Activated T-helper 2 cell treated with anti-CD3 and anti-CD28 coated beads, Interferon-gamma antibody, Interleukin-2, Interleukin-4, amounts not matched to agents 10 μg/mL and 5 μg/mL and 100 μg/mL, durations not matched to agents 14 hours and 24 hours and 36 hours (primary cell): Measurements from ENCODE around the gene DHX40. TPM values are rescaled to one million over a fixed set of nuclear protein-coding genes. Genes with fewer than 3 reads are reported as not detected.
"Not testable (repeated sequence)": the region's sequence is repeated elsewhere in the genome, so short reads cannot be mapped to it uniquely, and the experiment has no call there.

ENCODE experiments used
- DNase-seq: peaks from one replicate; pipeline ENCODE4 v3.0.0; 2021; ENCODE audit warnings: low spot score
- H3K27ac Mint-ChIP-seq: one replicate; pipeline ENCODE4 v1.8.0; 2021; ENCODE audit warnings: mixed read lengths
- H3K27me3 Mint-ChIP-seq: one replicate; pipeline ENCODE4 v1.8.0; 2021; ENCODE audit warnings: low read depth, mixed read lengths
- H3K36me3 Mint-ChIP-seq: one replicate; pipeline ENCODE4 v1.8.0; 2021; ENCODE audit warnings: low read depth, mixed read lengths
- H3K4me1 Mint-ChIP-seq: one replicate; pipeline ENCODE4 v1.8.0; 2021; ENCODE audit warnings: low read depth, mixed read lengths
- H3K4me3 Mint-ChIP-seq: one replicate; pipeline ENCODE4 v1.8.0; 2021; ENCODE audit warnings: low read depth, mild to moderate bottlenecking, moderate library complexity, mixed read lengths
- H3K9me3 Mint-ChIP-seq: one replicate; pipeline ENCODE4 v1.8.0; 2021; ENCODE audit warnings: mixed read lengths
- intact Hi-C: fragments of 100-400 bp; cut with micrococcal nuclease; formaldehyde crosslinking; loops from one replicate; pipeline ENCODE4 v1.15.1; 2023
- total RNA-seq: library from RNA; stranded (reverse); gene quantifications from 2 replicates; pipeline ENCODE4 v1.2.3, GENCODE V29; 2022

The DHX40 gene
- total RNA-seq, 1 donor from 2014 or later = 18.2 TPM

GRCh38 chr17:59641799-59642484 lies 76.5 kb downstream of the DHX40 start:
- Mint-ChIP-seq H3K36me3 (peaks cover 41% of the 10 kb centered on the region), H3K9me3 (no peaks in the 10 kb centered on the region), H3K27me3 (no peaks in the 10 kb centered on the region), H3K27ac (peak overlapping the region; percentile 48), H3K4me3 (peak overlapping the region; percentile 40), H3K4me1 (peaks cover 34% of the 10 kb centered on the region)
- no peak for DNase-seq
- intact Hi-C loops = loop anchor here (1.0 to 2.0 kb wide), 2 partner anchors 23 to 41 kb away; partner anchors contain the start of gene CLTC

GRCh38 chr17:59642565-59642964 lies 77.2 kb downstream of the DHX40 start:
- no peak overlapping the region for H3K27ac Mint-ChIP-seq
- DNase-seq = no peak
- H3K9me3 Mint-ChIP-seq = no peaks in the 10 kb centered on the region
- no peaks in the 10 kb centered on the region for H3K27me3 Mint-ChIP-seq
- peaks cover 34% of the 10 kb centered on the region for H3K4me1 Mint-ChIP-seq
- peak overlapping the region; percentile 40 for H3K4me3 Mint-ChIP-seq
- H3K36me3 Mint-ChIP-seq = peaks cover 47% of the 10 kb centered on the region
- intact Hi-C loops = loop anchor here (1.0 to 2.0 kb wide), 2 partner anchors 24 to 41 kb away; partner anchors contain the start of gene CLTC

DNA sequence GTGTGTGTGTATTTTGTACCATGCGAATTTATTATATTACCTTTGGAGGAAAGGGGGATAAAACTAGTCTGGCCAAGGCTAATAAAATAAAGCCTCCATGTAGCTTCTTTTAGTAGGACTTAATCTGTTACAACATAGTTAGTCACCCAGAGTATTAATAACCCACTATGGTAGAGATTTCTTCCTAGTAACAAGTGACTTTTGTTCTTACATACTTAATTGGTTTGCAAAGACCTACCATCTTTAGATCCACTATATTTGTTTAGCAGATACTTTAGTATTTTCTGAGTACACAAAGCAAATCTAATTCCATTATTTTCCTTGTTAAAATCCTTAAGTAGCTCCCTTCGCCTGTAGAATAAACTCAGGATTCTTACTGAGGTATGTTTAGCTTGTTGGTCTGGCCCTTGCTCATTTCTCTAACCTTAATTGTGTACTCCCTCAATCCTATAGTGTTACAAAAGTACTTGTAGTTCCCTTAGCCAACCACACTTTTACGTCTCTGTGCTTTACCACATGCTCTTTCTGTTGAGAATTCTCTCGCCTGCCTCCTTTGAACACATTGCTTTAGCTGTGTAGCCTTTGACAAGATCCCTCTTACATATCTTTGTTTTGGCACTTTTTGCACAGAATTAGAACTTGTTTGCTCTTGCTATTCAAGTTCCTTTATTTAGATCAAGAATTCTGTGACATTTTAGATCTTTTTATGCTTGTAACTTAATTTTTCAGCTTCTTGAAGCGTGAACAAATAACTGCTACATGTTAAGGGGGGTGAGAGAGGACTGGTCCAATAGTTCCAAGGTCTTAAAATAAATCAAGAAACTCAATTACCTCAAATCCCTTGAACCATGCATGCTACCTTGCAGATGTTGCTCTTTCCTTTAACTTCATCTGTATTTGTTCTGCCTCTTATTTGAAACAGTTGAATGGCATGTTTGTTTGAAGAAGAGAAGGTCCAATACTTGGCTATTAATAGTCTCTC lies 78.0 kb downstream of the DHX40 start:
- Mint-ChIP-seq H3K4me1 (peaks cover 34% of the 10 kb centered on the region), H3K27me3 (no peaks in the 10 kb centered on the region), H3K9me3 (no peaks in the 10 kb centered on the region), H3K27ac (no peak overlapping the region), H3K4me3 (no peak overlapping the region), H3K36me3 (peaks cover 52% of the 10 kb centered on the region)
- DNase-seq = no peak
- intact Hi-C loops = loop anchor here (2.0 kb wide), 1 partner anchor 25 kb away; the partner anchor contains the start of gene CLTC

GRCh38 chr17:59647288-59647687 lies 81.9 kb downstream of the DHX40 start:
- Mint-ChIP-seq H3K4me3 (no peak overlapping the region), H3K4me1 (peaks cover 39% of the 10 kb centered on the region), H3K27me3 (no peaks in the 10 kb centered on the region), H3K9me3 (no peaks in the 10 kb centered on the region), H3K27ac (no peak overlapping the region), H3K36me3 (peaks cover 80% of the 10 kb centered on the region)
- no peak for DNase-seq
- intact Hi-C loops = no loop called here

- H3K4me3 Mint-ChIP-seq = no peak overlapping the region
- H3K36me3 Mint-ChIP-seq = peaks cover 86% of the 10 kb centered on the region
- peaks cover 28% of the 10 kb centered on the region for H3K4me1 Mint-ChIP-seq
- H3K27ac Mint-ChIP-seq = no peak overlapping the region
- DNase-seq = no peak
- intact Hi-C loops = no loop called here
- no peaks in the 10 kb centered on the region for H3K27me3 Mint-ChIP-seq
- no peaks in the 10 kb centered on the region for H3K9me3 Mint-ChIP-seq
Observed at GRCh38 chr17:59649886-59650285, 84.5 kb downstream of the DHX40 start.

DNA sequence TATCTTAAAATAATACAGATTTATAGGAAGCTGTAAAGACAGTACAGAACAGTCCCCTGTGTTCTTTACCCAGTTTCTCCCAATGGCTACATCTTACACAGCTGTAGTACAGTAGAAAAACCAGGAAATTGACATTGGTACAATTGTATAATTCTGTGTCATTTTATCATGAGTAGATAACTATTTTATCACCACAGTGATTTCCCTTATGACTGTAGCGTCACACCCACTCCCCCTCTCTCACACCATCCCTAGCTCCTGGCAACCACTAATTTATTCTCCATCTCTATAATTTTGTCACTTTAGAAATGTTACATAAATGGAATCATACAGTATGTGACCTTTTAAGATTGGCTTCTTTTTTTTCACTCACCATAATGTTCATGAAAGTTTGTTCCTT lies 85.2 kb downstream of the DHX40 start:
- Mint-ChIP-seq H3K4me1 (peaks cover 31% of the 10 kb centered on the region), H3K27ac (no peak overlapping the region)
- intact Hi-C loops = no loop called here

GRCh38 chr17:59651346-59651745 lies 85.9 kb downstream of the DHX40 start:
- no peak for DNase-seq
- Mint-ChIP-seq H3K4me1 (peaks cover 31% of the 10 kb centered on the region), H3K27me3 (no peaks in the 10 kb centered on the region), H3K9me3 (no peaks in the 10 kb centered on the region), H3K4me3 (no peak overlapping the region), H3K27ac (no peak overlapping the region), H3K36me3 (peaks cover 91% of the 10 kb centered on the region)
- intact Hi-C loops = no loop called here

More for the DNA sequence above, 85.2 kb downstream of the DHX40 start:
- Mint-ChIP-seq H3K9me3 (no peaks in the 10 kb centered on the region), H3K36me3 (peaks cover 90% of the 10 kb centered on the region), H3K27me3 (no peaks in the 10 kb centered on the region), H3K4me3 (no peak overlapping the region)
- no peak for DNase-seq

DNA sequence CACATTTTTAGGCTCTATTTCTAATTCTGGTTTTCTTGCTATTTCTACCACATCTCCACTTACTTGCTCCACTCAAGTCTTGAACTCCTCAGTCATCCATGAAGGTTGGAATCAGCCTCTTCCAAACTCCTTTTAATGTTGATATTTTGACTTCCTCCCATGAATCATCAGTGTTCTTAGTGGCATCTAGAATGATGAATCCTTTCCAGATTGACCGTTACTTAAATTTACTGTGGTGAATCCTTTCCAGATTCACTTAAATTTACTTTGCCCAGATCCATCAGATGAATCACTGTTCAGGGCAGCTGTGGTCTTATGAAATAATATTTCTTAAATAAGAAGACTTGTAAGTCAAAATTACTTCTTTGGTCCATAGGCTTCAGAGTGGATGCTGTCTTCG lies 86.7 kb downstream of the DHX40 start:
- intact Hi-C loops = no loop called here
- Mint-ChIP-seq H3K9me3 (no peaks in the 10 kb centered on the region), H3K27ac (peak overlapping the region; percentile 43), H3K36me3 (peaks cover 86% of the 10 kb centered on the region), H3K4me3 (no peak overlapping the region), H3K4me1 (peaks cover 28% of the 10 kb centered on the region), H3K27me3 (no peaks in the 10 kb centered on the region)
- no peak for DNase-seq

- H3K27ac Mint-ChIP-seq, H3K27me3 Mint-ChIP-seq, H3K4me3 Mint-ChIP-seq, intact Hi-C loops, H3K9me3 Mint-ChIP-seq, H3K4me1 Mint-ChIP-seq, DNase-seq: not testable (repeated sequence)
- H3K36me3 Mint-ChIP-seq = peaks cover 78% of the 10 kb centered on the region
Observed at GRCh38 chr17:59656624-59657023, 91.2 kb downstream of the DHX40 start.

Other genes starting within 250 kb of the DHX40 start
- gene YPEL2, start 234.0 kb upstream of the DHX40 start, total RNA-seq = 5.0 and 5.3 TPM in 2 replicates
- 188 and 193 TPM in 2 replicates for gene CLTC, start 54.3 kb downstream of the DHX40 start, total RNA-seq
- 48.3 and 50.3 TPM in 2 replicates for gene PTRH2, start 141.8 kb downstream of the DHX40 start, total RNA-seq
- gene VMP1, start 142.0 kb downstream of the DHX40 start, total RNA-seq = 479 and 499 TPM in 2 replicates